CD4-positive, alpha-beta T cell (primary cell): ENCODE measurements around the gene GSTM5. TPM values are rescaled to one million over a fixed set of nuclear protein-coding genes. Genes with fewer than 3 reads are reported as not detected.
A peak's percentile ranks its signal among the peaks of the same experiment; 100 is the strongest.
"Not testable (repeated sequence)": the region's sequence is repeated elsewhere in the genome, so short reads cannot be mapped to it uniquely, and the experiment has no call there.

ENCODE experiments used
- ATAC-seq: fragments of 200-7000 bp; cut with Tn5 transposase; one replicate; pipeline ENCODE4 v1.10.0; 2022; ENCODE audit warnings: mild to moderate bottlenecking; ENCODE audit not compliant: poor library complexity
- CTCF ChIA-PET: fragments of 350-600 bp; sonication (Branson Sonifier 250); formaldehyde crosslinking; loops from one replicate; lab custom pipeline; 2021; ENCODE audit warnings: antibody characterized with exemption, inconsistent platforms; lab: Charles Lee
- POLR2A ChIA-PET: fragments of 350-600 bp; sonication (Branson Sonifier 250); formaldehyde crosslinking; loops from one replicate; lab custom pipeline; 2021; ENCODE audit warnings: antibody characterized with exemption, inconsistent platforms; lab: Charles Lee
- DNase-seq, 14 experiments: peaks; one replicate each; pipeline ENCODE4 v3.0.0-alpha.2; 2013 to 2020; ENCODE audit warnings: mixed read lengths in 2 of 14
- H3K27ac ChIP-seq, 2 donors: one replicate each; pipeline versions ENCODE4 v1.5.1 to v1.7.0; 2013; ENCODE audit warnings: low read length in 2 of 2, low read depth in 1 of 2, mild to moderate bottlenecking in 1 of 2
- H3K27me3 ChIP-seq, 2 experiments: 1 replicate in 1 of 2; 2 replicates in 1 of 2; pipeline versions ENCODE4 v1.6.1 to v1.7.0; 2013; ENCODE audit warnings: low read length in 2 of 2, control low read depth in 1 of 2, mild to moderate bottlenecking in 1 of 2, moderate library complexity in 1 of 2; ENCODE audit not compliant: insufficient read depth in 2 of 2, control insufficient read depth in 1 of 2
- H3K36me3 ChIP-seq: one replicate; pipeline ENCODE4 v1.6.1; 2013; ENCODE audit warnings: low read length, control low read depth; ENCODE audit not compliant: insufficient read depth
- H3K4me1 ChIP-seq: one replicate; pipeline ENCODE4 v1.6.1; 2013; ENCODE audit warnings: low read length, control low read depth; ENCODE audit not compliant: insufficient read depth
- H3K4me3 ChIP-seq: one replicate; pipeline ENCODE4 v1.5.1; 2013; ENCODE audit warnings: mild to moderate bottlenecking, low read length, moderate library complexity
- H3K9me3 ChIP-seq, 2 experiments: 1 replicate in 1 of 2; 2 replicates in 1 of 2; pipeline versions ENCODE4 v1.6.1 to v1.7.0; 2013; ENCODE audit warnings: low read length in 2 of 2, mild to moderate bottlenecking in 2 of 2, control low read depth in 1 of 2, moderate library complexity in 1 of 2; ENCODE audit not compliant: control insufficient read depth in 1 of 2, insufficient read depth in 1 of 2
- H3K27ac Mint-ChIP-seq: one replicate; pipeline ENCODE4 v1.8.0; 2020; ENCODE audit warnings: mixed read lengths
- H3K27me3 Mint-ChIP-seq: one replicate; pipeline ENCODE4 v1.8.0; 2021; ENCODE audit warnings: mixed read lengths
- H3K36me3 Mint-ChIP-seq: one replicate; pipeline ENCODE4 v1.8.0; 2021; ENCODE audit warnings: low read depth, mixed read lengths
- H3K4me1 Mint-ChIP-seq: one replicate; pipeline ENCODE4 v1.8.0; 2021; ENCODE audit warnings: low read depth, mixed read lengths
- H3K4me3 Mint-ChIP-seq: one replicate; pipeline ENCODE4 v1.8.0; 2020; ENCODE audit warnings: mild to moderate bottlenecking, mixed read lengths
- H3K9me3 Mint-ChIP-seq: one replicate; pipeline ENCODE4 v1.8.0; 2020; ENCODE audit warnings: mixed read lengths
- intact Hi-C, 2 experiments: fragments of 100-400 bp; cut with DNase I in 1 of 2; cut with micrococcal nuclease in 1 of 2; formaldehyde crosslinking; loops; one replicate each; pipeline versions ENCODE4 v1.15.1 to v1.9.0; 2023 to 2025; cut with DNase I, micrococcal nuclease
- total RNA-seq, 174 experiments: library from RNA in 2 of 174; stranded (reverse) in 2 of 174; gene quantifications; one replicate each; pipeline ENCODE4 v1.2.3 and lab custom pipeline; 2021 to 2026
- TF ChIP-seq, protein P1 (sequence below): fragments of 200-600 bp; IDR thresholded peaks from one replicate; pipeline ENCODE4 v1.8.0; 2022; ENCODE audit warnings: antibody characterized with exemption, mild to moderate bottlenecking

Gene GSTM5
- total RNA-seq, 2 experiments from 2014 or later = 0.20 to 0.36 TPM

DNA sequence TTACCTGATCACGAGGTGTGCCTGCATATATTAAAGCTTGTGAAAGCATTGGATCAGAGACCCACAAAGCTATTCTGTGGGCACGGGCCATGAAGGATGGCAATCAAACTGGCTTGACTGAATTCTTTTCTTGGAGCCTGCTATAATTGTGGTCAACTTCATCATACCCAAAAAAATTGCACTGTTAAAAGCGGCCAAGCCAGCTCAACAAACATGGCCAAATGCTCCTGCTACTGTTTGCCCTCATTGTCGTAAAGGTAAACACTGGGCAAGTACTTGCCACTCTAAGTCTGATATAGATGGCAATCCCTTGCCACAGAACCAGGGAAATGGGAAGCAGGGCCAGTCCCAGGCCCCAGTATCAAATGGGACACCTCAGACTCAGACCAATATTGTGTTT is 6.6 kb upstream of the GSTM5 start:
- ATAC-seq = no peak
- peaks cover 10% of the 10 kb centered on the region for H3K9me3 Mint-ChIP-seq
- H3K27me3 Mint-ChIP-seq = no peaks in the 10 kb centered on the region
- intact Hi-C loops = no loop called here
- H3K4me1 Mint-ChIP-seq = no peaks in the 10 kb centered on the region
- DNase-seq = peak in 1 of 14 experiments; percentile 1
- no peak overlapping the region for H3K4me3 Mint-ChIP-seq
- Histone ChIP-seq H3K27me3 (no peaks in the 10 kb centered on the region), H3K4me3 (no peak overlapping the region), H3K4me1 (no peaks in the 10 kb centered on the region), H3K9me3 (no peaks in the 10 kb centered on the region), H3K27ac (no peak overlapping the region), H3K36me3 (no peaks in the 10 kb centered on the region)
- no peak overlapping the region for H3K27ac Mint-ChIP-seq
- POLR2A ChIA-PET = no interaction called here
- CTCF ChIA-PET = no interaction called here
- H3K36me3 Mint-ChIP-seq = peaks cover 50% of the 10 kb centered on the region
- TF ChIP-seq, protein P1, sequence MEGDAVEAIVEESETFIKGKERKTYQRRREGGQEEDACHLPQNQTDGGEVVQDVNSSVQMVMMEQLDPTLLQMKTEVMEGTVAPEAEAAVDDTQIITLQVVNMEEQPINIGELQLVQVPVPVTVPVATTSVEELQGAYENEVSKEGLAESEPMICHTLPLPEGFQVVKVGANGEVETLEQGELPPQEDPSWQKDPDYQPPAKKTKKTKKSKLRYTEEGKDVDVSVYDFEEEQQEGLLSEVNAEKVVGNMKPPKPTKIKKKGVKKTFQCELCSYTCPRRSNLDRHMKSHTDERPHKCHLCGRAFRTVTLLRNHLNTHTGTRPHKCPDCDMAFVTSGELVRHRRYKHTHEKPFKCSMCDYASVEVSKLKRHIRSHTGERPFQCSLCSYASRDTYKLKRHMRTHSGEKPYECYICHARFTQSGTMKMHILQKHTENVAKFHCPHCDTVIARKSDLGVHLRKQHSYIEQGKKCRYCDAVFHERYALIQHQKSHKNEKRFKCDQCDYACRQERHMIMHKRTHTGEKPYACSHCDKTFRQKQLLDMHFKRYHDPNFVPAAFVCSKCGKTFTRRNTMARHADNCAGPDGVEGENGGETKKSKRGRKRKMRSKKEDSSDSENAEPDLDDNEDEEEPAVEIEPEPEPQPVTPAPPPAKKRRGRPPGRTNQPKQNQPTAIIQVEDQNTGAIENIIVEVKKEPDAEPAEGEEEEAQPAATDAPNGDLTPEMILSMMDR = no peak

GRCh38 chr1:109708949-109709348 is 3.1 kb upstream of the GSTM5 start:
- H3K4me1 Mint-ChIP-seq, H3K36me3 ChIP-seq, H3K9me3 ChIP-seq, ATAC-seq, H3K27me3 Mint-ChIP-seq, H3K4me1 ChIP-seq, H3K27ac ChIP-seq, intact Hi-C loops, H3K27ac Mint-ChIP-seq, H3K4me3 ChIP-seq, CTCF ChIA-PET, H3K4me3 Mint-ChIP-seq, H3K27me3 ChIP-seq: not testable (repeated sequence)
- H3K36me3 Mint-ChIP-seq = peaks cover 42% of the 10 kb centered on the region
- POLR2A ChIA-PET = interaction anchor here (1.5 kb wide), 1 partner anchor 21 kb away, joined by 3 read pairs; the partner anchor contains the start of gene GSTM1
- DNase-seq = peak in 1 of 14 experiments; percentile 0
- peaks cover 10% of the 10 kb centered on the region for H3K9me3 Mint-ChIP-seq

GRCh38 chr1:109709822-109710221 is 2.2 kb upstream of the GSTM5 start:
- H3K27ac Mint-ChIP-seq, DNase-seq, H3K36me3 ChIP-seq, H3K27ac ChIP-seq, ATAC-seq, H3K4me3 ChIP-seq, H3K4me3 Mint-ChIP-seq, H3K4me1 ChIP-seq, CTCF ChIA-PET, H3K4me1 Mint-ChIP-seq, intact Hi-C loops, H3K27me3 ChIP-seq, H3K9me3 ChIP-seq: not testable (repeated sequence)
- Mint-ChIP-seq H3K36me3 (peaks cover 33% of the 10 kb centered on the region), H3K9me3 (peaks cover 10% of the 10 kb centered on the region), H3K27me3 (peaks cover 13% of the 10 kb centered on the region)
- POLR2A ChIA-PET = interaction anchor here (1.5 kb wide), 1 partner anchor 22 kb away, joined by 3 read pairs; the partner anchor contains the start of gene GSTM1

GRCh38 chr1:109712321-109712864 is 342 bp downstream of the GSTM5 start:
- Histone ChIP-seq H3K4me3 (no peak overlapping the region), H3K4me1 (no peaks in the 10 kb centered on the region), H3K36me3 (no peaks in the 10 kb centered on the region), H3K27ac (no peak overlapping the region), H3K9me3 (no peaks in the 10 kb centered on the region), H3K27me3 (peaks cover 0 to 5% of the 10 kb centered on the region in 2 experiments)
- H3K9me3 Mint-ChIP-seq = peaks cover 10% of the 10 kb centered on the region
- ATAC-seq = no peak
- H3K4me3 Mint-ChIP-seq = no peak overlapping the region
- ChIA-PET CTCF (no interaction called here), POLR2A (no interaction called here)
- H3K27me3 Mint-ChIP-seq = peaks cover 14% of the 10 kb centered on the region
- TF ChIP-seq, protein P1 = no peak
- DNase-seq = peak in 1 of 14 experiments; percentile 3
- H3K36me3 Mint-ChIP-seq = peaks cover 22% of the 10 kb centered on the region
- intact Hi-C loops = no loop called here
- H3K27ac Mint-ChIP-seq = no peak overlapping the region
- no peaks in the 10 kb centered on the region for H3K4me1 Mint-ChIP-seq
